Activated naive CD4-positive, alpha-beta T cell treated with anti-CD3 and anti-CD28 coated beads, Interleukin-2, amount 10 ng/mL, durations not matched to agents 5 hours and 36 hours (primary cell): ENCODE measurements around the gene PKD2L1. TPM values are rescaled to one million over a fixed set of nuclear protein-coding genes. Genes with fewer than 3 reads are reported as not detected.

Source experiments
- total RNA-seq, 2 experiments: library from RNA; stranded (reverse); gene quantifications; one replicate each; pipeline ENCODE4 v1.2.3, GENCODE V29; 2021

The PKD2L1 gene
- under 1 TPM in 1 of 2 experiments, not detected in 1; 0.23 TPM for total RNA-seq

DNA sequence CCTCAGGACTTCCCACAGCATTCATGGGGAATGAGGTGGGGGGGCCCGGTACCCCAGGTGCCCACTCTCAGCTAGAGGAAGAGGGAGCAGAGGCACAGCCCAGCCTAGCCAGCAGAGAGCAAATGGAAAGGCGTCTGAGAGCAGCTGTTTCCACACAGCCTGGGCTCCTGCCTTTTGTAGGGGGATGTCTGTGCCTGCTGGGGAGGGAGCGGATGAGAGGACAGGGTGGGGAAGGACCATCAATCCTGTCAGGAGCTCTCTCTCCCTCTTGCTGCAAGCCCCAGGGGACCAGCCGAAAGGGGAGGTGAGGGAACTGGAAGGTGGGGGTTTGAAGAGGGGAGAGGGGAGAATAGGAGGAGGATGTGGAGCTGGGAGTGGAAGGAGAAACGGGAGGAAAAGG is at the start of gene PKD2L1:
PKD2L1 (minus strand) TSS at position 150 of the 400 bp plus-strand sequence; CDS start at position 25, 125 bp downstream.

DNA sequence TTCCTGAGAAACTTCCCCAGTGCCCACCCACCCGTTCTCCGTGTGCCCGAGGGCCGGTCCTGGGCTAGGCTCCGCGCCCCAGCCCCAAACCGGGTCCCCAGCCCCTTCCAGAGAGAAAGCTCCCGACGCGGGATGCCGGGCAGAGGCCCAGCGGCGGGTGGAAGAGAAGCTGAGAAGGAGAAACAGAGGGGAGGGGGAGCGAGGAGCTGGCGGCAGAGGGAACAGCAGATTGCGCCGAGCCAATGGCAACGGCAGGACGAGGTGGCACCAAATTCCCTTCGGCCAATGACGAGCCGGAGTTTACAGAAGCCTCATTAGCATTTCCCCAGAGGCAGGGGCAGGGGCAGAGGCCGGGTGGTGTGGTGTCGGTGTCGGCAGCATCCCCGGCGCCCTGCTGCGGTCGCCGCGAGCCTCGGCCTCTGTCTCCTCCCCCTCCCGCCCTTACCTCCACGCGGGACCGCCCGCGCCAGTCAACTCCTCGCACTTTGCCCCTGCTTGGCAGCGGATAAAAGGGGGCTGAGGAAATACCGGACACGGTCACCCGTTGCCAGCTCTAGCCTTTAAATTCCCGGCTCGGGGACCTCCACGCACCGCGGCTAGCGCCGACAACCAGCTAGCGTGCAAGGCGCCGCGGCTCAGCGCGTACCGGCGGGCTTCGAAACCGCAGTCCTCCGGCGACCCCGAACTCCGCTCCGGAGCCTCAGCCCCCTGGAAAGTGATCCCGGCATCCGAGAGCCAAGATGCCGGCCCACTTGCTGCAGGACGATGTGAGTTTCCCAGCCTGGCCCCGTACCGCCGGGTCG is 16.9 kb upstream of the PKD2L1 start, which contains the start of gene SCD:
SCD (plus strand) TSS at position 469 of the 803 bp plus-strand sequence; CDS start at position 741, 272 bp downstream.

DNA sequence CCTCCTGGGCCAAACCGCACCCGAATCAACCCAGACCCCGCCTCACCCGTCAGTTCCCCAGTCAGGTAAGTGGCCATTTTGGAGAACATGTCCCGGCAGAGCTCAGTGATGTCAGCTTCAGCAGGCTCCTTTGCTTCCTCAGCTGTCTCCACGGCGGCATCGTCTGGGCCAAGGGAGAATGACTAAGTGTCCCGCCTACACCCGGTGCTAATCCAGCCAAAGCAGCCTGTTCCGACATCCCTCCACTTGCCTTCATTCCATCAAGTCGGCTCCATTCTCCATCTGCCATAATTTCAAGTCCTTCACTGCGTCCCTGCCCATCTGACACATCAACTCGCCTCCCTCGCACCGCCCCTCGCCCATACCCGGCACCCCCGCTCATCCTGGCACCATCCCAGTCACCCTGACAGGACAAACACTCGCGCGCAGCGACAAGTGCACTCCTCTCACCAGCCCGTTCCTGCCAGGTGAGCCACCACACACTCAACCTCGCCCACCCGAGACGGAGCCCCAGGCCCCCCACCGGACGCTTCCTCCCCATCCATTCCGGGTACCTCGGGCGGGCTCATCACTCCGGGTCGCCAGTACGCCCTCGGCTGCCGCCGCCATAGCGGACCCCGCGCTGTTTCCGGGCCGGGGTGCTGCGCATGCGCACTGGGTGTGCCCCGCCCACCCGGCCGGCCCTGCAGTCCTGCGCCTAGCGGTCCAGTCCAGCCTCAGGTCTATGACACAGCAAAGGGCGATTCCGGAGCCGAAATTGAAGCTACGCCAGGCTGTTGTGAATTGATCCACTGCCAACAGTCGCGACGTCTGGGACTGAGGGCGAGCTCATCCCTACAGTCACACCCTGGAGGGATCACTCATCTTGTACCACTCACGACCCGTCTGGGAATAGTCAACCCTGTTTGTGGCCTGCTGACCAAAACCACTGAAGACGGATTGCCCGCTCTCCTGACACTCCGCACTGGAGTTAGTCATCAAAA is 43.7 kb downstream of the PKD2L1 start, which contains the start of gene BLOC1S2:
BLOC1S2 (minus strand) TSS at position 630 of the 983 bp plus-strand sequence; CDS start at position 609, 21 bp downstream.

DNA sequence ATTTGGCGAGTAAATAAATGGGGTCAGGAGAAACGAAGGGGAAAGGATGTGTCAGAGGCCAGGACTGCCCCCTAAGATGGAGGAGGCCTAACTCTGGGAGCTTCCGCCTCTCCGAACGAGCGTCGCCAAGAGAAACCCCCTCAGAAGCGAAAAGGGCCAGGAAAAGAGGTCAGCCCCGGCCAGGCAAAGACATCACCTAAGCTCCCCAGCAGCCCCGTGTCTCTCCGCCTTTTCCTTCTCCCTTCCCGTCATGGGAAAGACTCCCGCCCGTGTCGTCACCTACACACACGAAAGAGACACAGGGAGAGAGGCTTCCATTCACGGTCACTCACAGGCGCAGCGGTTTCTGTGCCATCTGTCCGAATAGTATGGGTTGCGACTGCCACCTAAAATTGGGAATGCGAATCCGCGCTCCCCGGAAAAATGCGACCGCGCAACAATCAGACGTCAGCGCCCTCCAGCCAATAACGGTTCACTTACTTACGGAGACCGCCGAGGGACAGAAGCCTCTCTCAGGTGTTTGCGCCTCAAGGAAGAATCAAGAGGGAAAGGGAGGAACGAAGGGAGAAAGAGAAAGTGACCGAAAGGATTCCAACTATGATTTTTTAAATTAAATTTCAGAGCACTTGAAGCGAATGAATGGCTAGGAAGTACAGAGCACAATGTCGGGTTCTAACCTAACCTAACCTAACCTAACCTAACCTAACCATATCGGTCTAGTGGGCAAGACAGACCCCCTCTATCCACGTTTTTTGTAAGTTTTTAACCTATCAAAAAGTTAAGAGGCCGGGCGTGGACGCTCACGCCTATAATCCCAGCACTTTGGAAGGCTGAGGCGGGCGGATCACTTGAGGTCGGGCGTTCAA is 62.6 kb downstream of the PKD2L1 start, which contains the start of gene CWF19L1:
CWF19L1 (minus strand) TSS at position 400 of the 866 bp plus-strand sequence; CDS start at position 355, 45 bp downstream.

Other genes with a start within 250 kb of the PKD2L1 start
- gene CPN1, start 248.4 kb downstream of the PKD2L1 start, total RNA-seq = not detected
- gene ERLIN1, start 144.2 kb downstream of the PKD2L1 start, total RNA-seq = 10 to 100 TPM; 13.6 to 13.9 TPM
- gene CHUK, start 100.6 kb downstream of the PKD2L1 start, total RNA-seq = 10 to 100 TPM; 20.6 to 21.1 TPM
- 10 to 100 TPM; 32.5 to 33.2 TPM for gene CWF19L1, start 62.6 kb downstream of the PKD2L1 start, total RNA-seq
- 10 to 100 TPM; 41.2 to 45.0 TPM for gene BLOC1S2, start 43.5 kb downstream of the PKD2L1 start, total RNA-seq
- 100 to 1,000 TPM; 245 to 247 TPM for gene SCD, start 17.0 kb upstream of the PKD2L1 start, total RNA-seq
- under 1 TPM; 0.24 to 0.38 TPM for gene WNT8B, start 132.8 kb upstream of the PKD2L1 start, total RNA-seq
- 100 to 1,000 TPM; 272 to 296 TPM for gene SEC31B, start 189.6 kb upstream of the PKD2L1 start, total RNA-seq
- 100 to 1,000 TPM; 254 to 263 TPM for gene NDUFB8, start 199.6 kb upstream of the PKD2L1 start, total RNA-seq
- gene HIF1AN, start 205.7 kb upstream of the PKD2L1 start, total RNA-seq = 10 to 100 TPM; 48.6 to 50.3 TPM